B cell (primary cell): ENCODE measurements around the gene FARP1. TPM values are rescaled to one million over a fixed set of nuclear protein-coding genes. Genes with fewer than 3 reads are reported as not detected.
A peak's percentile ranks its signal among the peaks of the same experiment; 100 is the strongest.

Experiments
- ATAC-seq: fragments of 200-7000 bp; cut with Tn5 transposase; one replicate; pipeline ENCODE4 v1.10.0; 2021; ENCODE audit warnings: low read depth, mild to moderate bottlenecking, moderate number of reproducible peaks, moderate library complexity
- CTCF ChIA-PET: fragments of 350-600 bp; sonication (Branson Sonifier 250); formaldehyde crosslinking; loops from one replicate; lab custom pipeline; 2021; ENCODE audit warnings: antibody characterized with exemption, inconsistent platforms; lab: Charles Lee
- POLR2A ChIA-PET: fragments of 350-600 bp; sonication (Branson Sonifier 250); formaldehyde crosslinking; loops from one replicate; lab custom pipeline; 2021; ENCODE audit warnings: antibody characterized with exemption; lab: Charles Lee
- DNase-seq: peaks from one replicate; pipeline ENCODE4 v3.0.0; 2013
- H2AFZ ChIP-seq: 2 replicates; pipeline ENCODE4 v1.6.1; 2012; ENCODE audit warnings: mild to moderate bottlenecking, low read depth, low read length; ENCODE audit not compliant: insufficient read depth, poor library complexity, severe bottlenecking
- H3K27ac ChIP-seq, 2 donors: 1 replicate in 1 of 2; 2 replicates in 1 of 2; pipeline ENCODE4 v1.5.1; 2012 to 2013; ENCODE audit warnings: low read length in 2 of 2, mild to moderate bottlenecking in 2 of 2, moderate library complexity in 1 of 2
- H3K27me3 ChIP-seq, 4 experiments: fragments of 200-600 bp in 1 of 4; sonication (generic) in 1 of 4; replicated peaks in 1 of 4; 1 replicate in 2 of 4; 2 replicates in 2 of 4; pipeline versions ENCODE4 v1.6.1 to v1.7.0; 2013 to 2016; ENCODE audit warnings: low read length in 3 of 4, mild to moderate bottlenecking in 2 of 4, mixed read lengths in 1 of 4, moderate library complexity in 1 of 4; ENCODE audit not compliant: insufficient read depth in 4 of 4, control insufficient read depth in 3 of 4; ENCODE audit errors: control extremely low read depth in 1 of 4
- H3K36me3 ChIP-seq, 2 experiments: replicated peaks in 1 of 2; 1 replicate in 1 of 2; 2 replicates in 1 of 2; pipeline versions ENCODE4 v1.6.1 to v1.7.1; 2013; ENCODE audit warnings: low read length in 1 of 2; ENCODE audit not compliant: insufficient read depth in 2 of 2, control insufficient read depth in 1 of 2; ENCODE audit errors: control extremely low read depth in 1 of 2, extremely low read depth in 1 of 2
- H3K4me1 ChIP-seq, 2 donors: fragments of 200-600 bp in 1 of 2; sonication (generic) in 1 of 2; 1 replicate in 1 of 2; 2 replicates in 1 of 2; pipeline versions ENCODE4 v1.5.1 to v1.6.1; 2013 to 2017; ENCODE audit warnings: low read length in 2 of 2; ENCODE audit not compliant: control insufficient read depth in 2 of 2, insufficient read depth in 2 of 2
- H3K4me2 ChIP-seq: replicated peaks from 2 replicates; pipeline ENCODE3; 2012; ENCODE audit warnings: mild to moderate bottlenecking, low read depth, low read length; ENCODE audit not compliant: poor library complexity, severe bottlenecking
- H3K4me3 ChIP-seq, 5 experiments: fragments of 200-600 bp in 1 of 5; sonication (generic) in 1 of 5; 1 replicate in 3 of 5; 2 replicates in 2 of 5; pipeline versions ENCODE4 v1.5.1 to v1.7.0; 2011 to 2016; ENCODE audit warnings: low read length in 4 of 5, mild to moderate bottlenecking in 4 of 5, low read depth in 2 of 5, control low read depth in 1 of 5, moderate library complexity in 1 of 5; ENCODE audit not compliant: insufficient read depth in 1 of 5; ENCODE audit errors: control extremely low read depth in 1 of 5, extremely low read depth in 1 of 5
- H3K79me2 ChIP-seq: fragments of 200-600 bp; sonication (generic); one replicate; pipeline ENCODE4 v1.6.0; 2016; ENCODE audit warnings: low read length; ENCODE audit not compliant: control insufficient read depth, insufficient read depth
- H3K9ac ChIP-seq: fragments of 200-600 bp; sonication (generic); 2 replicates; pipeline ENCODE4 v1.6.1; 2017; ENCODE audit warnings: mild to moderate bottlenecking, low read length, moderate library complexity
- H3K9me3 ChIP-seq, 3 donors: one replicate each; pipeline versions ENCODE4 v1.6.1 to v1.7.1; 2013; ENCODE audit warnings: low read length in 2 of 3; ENCODE audit not compliant: control insufficient read depth in 2 of 3, insufficient read depth in 1 of 3; ENCODE audit errors: control extremely low read depth in 1 of 3
- H4K20me1 ChIP-seq: 2 replicates; pipeline ENCODE4 v1.6.0; 2012; ENCODE audit warnings: mild to moderate bottlenecking, low read length; ENCODE audit not compliant: insufficient read depth, control insufficient read depth, poor library complexity, severe bottlenecking
- H3K27ac Mint-ChIP-seq: one replicate; pipeline ENCODE4 v1.8.0; 2021; ENCODE audit warnings: mixed read lengths
- H3K27me3 Mint-ChIP-seq: one replicate; pipeline ENCODE4 v1.8.0; 2021; ENCODE audit warnings: mixed read lengths
- H3K4me1 Mint-ChIP-seq: one replicate; pipeline ENCODE4 v1.8.0; 2021; ENCODE audit warnings: mixed read lengths
- H3K4me3 Mint-ChIP-seq: one replicate; pipeline ENCODE4 v1.8.0; 2021; ENCODE audit warnings: mixed read lengths
- H3K9me3 Mint-ChIP-seq: one replicate; pipeline ENCODE4 v1.8.0; 2022; ENCODE audit warnings: mixed read lengths; ENCODE audit not compliant: insufficient read depth
- EZH2 ChIP-seq: IDR thresholded peaks from 2 replicates; pipeline ENCODE4 v1.6.1; 2012; ENCODE audit warnings: borderline replicate concordance, low read depth, mild to moderate bottlenecking, moderate library complexity, low read length; ENCODE audit not compliant: insufficient read depth, poor library complexity, severe bottlenecking
- WGBS: methylation state at CpG from one replicate; pipeline ENCODE4 v1.1.5; 2013; ENCODE audit warnings: missing lambda C conversion rate; ENCODE audit not compliant: insufficient coverage; 5-methylcytosine and 5-hydroxymethylcytosine counted together
- intact Hi-C: fragments of 100-400 bp; cut with micrococcal nuclease; formaldehyde crosslinking; loops from one replicate; pipeline ENCODE4 v1.10.0; 2022
- polyA plus RNA-seq: library from polyadenylated mRNA; depleted of rRNA; stranded (reverse); fragments of >200 nt; gene quantifications from 2 replicates; pipeline ENCODE4 v1.2.3, GENCODE V29; 2012
- total RNA-seq, 2 donors: library from RNA; stranded (reverse); fragments of 120-200 nt in 1 of 2; gene quantifications; 1 replicate in 1 of 2; 2 replicates in 1 of 2; pipeline versions ENCODE4 v1.2.3 to v1.2.4, GENCODE V29; 2013 to 2022
- TF ChIP-seq, protein P1 (sequence below): fragments of 200-600 bp; IDR thresholded peaks from one replicate; pipeline ENCODE4 v1.8.0; 2022; ENCODE audit warnings: antibody characterized with exemption, mild to moderate bottlenecking

Gene FARP1
- total and polyA plus RNA-seq, 2 donors (not counting 1 experiment from before 2014, with no cell fraction given): 0.15 to 1.5 TPM

DNA sequence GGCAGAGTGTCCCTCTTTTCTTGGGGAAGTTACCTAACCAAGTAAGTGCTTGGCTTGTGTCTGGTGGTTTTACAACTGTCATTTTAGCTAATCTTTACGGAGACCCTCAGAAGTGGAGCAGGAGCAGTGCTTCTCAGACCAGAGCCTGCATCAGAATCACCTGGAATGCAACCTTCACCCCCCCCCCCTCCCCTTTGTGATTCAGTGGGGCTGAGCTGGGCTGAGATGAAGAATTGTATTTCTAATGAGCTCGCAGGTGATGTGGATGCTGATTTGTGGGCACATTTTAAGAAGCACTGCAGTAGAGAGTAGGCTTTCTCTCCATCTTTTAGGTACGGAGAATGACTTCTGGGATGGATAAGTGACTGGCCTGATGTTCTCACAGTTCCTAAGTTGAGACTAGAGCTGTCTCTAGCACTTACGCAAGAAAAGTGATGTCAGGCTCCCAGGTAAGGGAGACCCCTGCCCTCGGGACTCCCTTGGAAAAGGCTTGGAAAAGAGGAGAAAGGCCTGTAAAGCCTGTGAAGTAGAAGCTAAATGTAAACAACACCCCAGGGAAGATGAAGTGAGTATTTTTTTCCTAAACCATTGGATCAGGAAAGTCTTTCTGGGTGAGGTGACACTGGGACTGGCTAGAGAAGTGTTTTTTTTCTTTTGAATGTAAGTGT, 57.5 kb downstream of the FARP1 start:
- Histone ChIP-seq H4K20me1 (no peaks in the 10 kb centered on the region), H3K79me2 (no peaks in the 10 kb centered on the region), H2AFZ (no peak overlapping the region), H3K4me2 (no peak overlapping the region), H3K27me3 (no peaks in the 10 kb centered on the region), H3K36me3 (no peaks in the 10 kb centered on the region), H3K27ac (no peak overlapping the region), H3K4me3 (no peak overlapping the region), H3K4me1 (no peaks in the 10 kb centered on the region), H3K9ac (no peak overlapping the region), H3K9me3 (no peaks in the 10 kb centered on the region)
- DNase-seq (no peak), ATAC-seq (no peak)
- 94% methylated on average over 4 of the region's 5 CpGs for WGBS
- ChIA-PET POLR2A (no interaction called here), CTCF (no interaction called here)
- Mint-ChIP-seq H3K9me3 (no peaks in the 10 kb centered on the region), H3K4me1 (no peaks in the 10 kb centered on the region), H3K27me3 (peaks cover 4% of the 10 kb centered on the region), H3K4me3 (no peak overlapping the region), H3K27ac (no peak overlapping the region)
- intact Hi-C loops: no loop called here
- TF ChIP-seq EZH2: no peak
- TF ChIP-seq, protein P1, sequence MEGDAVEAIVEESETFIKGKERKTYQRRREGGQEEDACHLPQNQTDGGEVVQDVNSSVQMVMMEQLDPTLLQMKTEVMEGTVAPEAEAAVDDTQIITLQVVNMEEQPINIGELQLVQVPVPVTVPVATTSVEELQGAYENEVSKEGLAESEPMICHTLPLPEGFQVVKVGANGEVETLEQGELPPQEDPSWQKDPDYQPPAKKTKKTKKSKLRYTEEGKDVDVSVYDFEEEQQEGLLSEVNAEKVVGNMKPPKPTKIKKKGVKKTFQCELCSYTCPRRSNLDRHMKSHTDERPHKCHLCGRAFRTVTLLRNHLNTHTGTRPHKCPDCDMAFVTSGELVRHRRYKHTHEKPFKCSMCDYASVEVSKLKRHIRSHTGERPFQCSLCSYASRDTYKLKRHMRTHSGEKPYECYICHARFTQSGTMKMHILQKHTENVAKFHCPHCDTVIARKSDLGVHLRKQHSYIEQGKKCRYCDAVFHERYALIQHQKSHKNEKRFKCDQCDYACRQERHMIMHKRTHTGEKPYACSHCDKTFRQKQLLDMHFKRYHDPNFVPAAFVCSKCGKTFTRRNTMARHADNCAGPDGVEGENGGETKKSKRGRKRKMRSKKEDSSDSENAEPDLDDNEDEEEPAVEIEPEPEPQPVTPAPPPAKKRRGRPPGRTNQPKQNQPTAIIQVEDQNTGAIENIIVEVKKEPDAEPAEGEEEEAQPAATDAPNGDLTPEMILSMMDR: no peak

DNA sequence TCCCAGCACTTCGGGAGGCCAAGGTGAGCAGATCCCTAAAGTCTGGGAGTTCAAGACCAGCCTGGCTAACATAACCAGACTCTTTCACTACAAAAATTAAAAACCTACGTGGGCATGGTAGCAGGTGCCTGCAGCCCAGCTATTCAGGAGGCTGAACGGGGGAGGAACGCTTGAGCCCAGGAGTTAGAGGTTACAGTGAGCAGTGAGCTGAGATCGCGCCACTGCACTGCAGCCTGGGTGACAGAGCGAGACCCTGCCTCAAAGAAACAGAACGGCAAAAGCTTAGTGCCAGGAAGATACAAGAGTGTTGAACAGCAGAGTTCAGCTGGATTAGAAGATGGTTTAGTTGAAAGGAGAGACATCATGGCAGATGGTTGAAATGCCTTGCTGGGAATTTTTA, 58.3 kb downstream of the FARP1 start:
- Mint-ChIP-seq H3K27me3 (peaks cover 4% of the 10 kb centered on the region), H3K9me3 (peaks cover 4% of the 10 kb centered on the region), H3K4me3 (no peak overlapping the region), H3K4me1 (no peaks in the 10 kb centered on the region), H3K27ac (peak overlapping the region; percentile 59)
- H3K27me3 ChIP-seq: no peaks in the 10 kb centered on the region
- no peak overlapping the region for H3K27ac ChIP-seq
- intact Hi-C loops: no loop called here
- ATAC-seq (no peak), DNase-seq (no peak)
- ChIA-PET POLR2A (no interaction called here), CTCF (no interaction called here)
- TF ChIP-seq, protein P1: no peak
- no peak overlapping the region for H3K9ac ChIP-seq
- H3K36me3 ChIP-seq: no peaks in the 10 kb centered on the region
- H3K4me2 ChIP-seq: no peak overlapping the region
- no peak overlapping the region for H2AFZ ChIP-seq
- H3K4me3 ChIP-seq: no peak overlapping the region
- H3K4me1 ChIP-seq: no peaks in the 10 kb centered on the region
- no peaks in the 10 kb centered on the region for H3K9me3 ChIP-seq
- 92% methylated on average over 6 of the region's 8 CpGs for WGBS
- H4K20me1 ChIP-seq: no peaks in the 10 kb centered on the region
- H3K79me2 ChIP-seq: no peaks in the 10 kb centered on the region
